Skin epidermis (tissue), 12 donors: ENCODE data around the gene RHNO1.
"Not testable (repeated sequence)": the region's sequence is repeated elsewhere in the genome, so short reads cannot be mapped to it uniquely, and the experiment has no call there.

Experiments used
- H3K27ac ChIP-seq, 21 experiments: fragments of 200-600 bp; sonication (generic) in 11 of 21; one replicate each; pipeline ENCODE4 v1.5.0; 2020; ENCODE audit warnings: mild to moderate bottlenecking in 3 of 21, inconsistent platforms in 2 of 21, moderate library complexity in 2 of 21
- H3K4me3 ChIP-seq, 7 experiments: fragments of 200-600 bp; sonication (generic) in 2 of 7; one replicate each; pipeline ENCODE4 v1.5.0; 2020; ENCODE audit warnings: inconsistent platforms in 2 of 7, mild to moderate bottlenecking in 2 of 7, moderate library complexity in 1 of 7

RHNO1 gene

DNA sequence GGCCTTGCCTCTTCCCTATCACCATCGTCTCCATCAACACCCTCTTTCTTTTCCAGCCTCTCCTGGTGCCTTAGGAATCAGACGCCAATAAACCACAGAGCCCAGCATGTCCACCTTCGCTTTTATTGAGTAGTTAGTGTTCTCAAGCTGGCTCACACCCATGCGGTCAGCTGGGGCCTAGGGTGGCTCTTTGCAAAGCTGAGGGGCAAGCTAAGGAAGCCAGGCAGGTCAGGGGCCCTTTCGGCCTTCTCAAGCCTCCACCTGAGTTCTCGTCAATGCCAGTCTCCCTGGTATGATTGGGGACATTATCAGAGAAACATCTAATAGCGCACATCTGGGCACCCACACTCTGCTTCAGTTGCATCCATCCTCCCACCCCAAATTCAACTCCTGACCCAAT is 19.4 kb upstream of the RHNO1 start:
- no peak overlapping the region for H3K27ac ChIP-seq

GRCh38 chr12:2858334-2858733 is 18.7 kb upstream of the RHNO1 start:
- Histone ChIP-seq H3K4me3 (no peak overlapping the region), H3K27ac (peak overlapping the region in 1 of 21 experiments; percentile 9)

More for the DNA sequence above, 19.4 kb upstream of the RHNO1 start:
- H3K4me3 ChIP-seq: no peak overlapping the region

DNA sequence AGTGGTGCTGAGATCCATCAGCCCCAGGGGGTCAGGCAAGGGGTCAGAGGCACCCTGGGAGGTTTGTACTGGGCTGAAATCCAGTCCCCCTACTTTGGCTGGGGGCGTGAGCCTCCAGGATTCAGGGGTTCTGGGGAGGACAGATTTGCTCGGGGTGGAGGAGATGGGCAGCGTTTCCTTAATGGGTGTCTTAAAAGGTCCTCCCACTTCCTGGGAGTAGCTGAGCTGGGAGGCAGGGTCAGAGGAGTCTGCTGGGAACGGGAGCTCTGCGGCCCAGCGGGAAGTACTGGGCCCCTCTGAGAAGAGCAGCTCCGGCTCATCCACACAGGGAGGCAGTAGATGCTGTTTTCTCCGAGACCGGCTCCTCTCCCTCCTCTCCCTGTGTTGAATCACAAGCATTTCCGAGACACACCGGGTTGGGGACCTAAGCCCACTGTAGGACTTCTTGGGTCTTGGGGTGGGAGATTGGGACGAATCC is 18.0 kb upstream of the RHNO1 start:
- Histone ChIP-seq H3K4me3 (no peak overlapping the region), H3K27ac (peak overlapping the region in 1 of 21 experiments; percentile 9)

DNA sequence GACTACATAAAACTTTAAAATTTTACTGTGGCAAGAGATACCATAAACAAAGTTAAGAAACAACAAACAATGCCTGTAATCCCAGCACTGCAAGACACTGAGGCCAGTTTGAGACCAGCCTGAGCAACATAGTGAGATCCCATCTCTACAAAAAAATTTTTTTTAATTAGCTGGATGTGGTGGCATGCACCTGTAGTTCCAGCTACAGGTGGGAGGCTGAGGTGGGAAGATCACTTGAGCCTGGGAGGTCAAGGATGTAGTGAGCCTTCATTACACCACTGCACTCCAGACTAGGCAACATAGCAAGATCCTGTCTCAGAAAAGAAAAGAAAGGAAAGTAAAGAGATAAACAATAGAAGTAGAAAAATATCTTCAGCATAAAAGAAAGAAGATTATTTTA is 16.9 kb upstream of the RHNO1 start:
- no peak overlapping the region for H3K4me3 ChIP-seq
- H3K27ac ChIP-seq: no peak overlapping the region

- Histone ChIP-seq H3K27ac (no peak overlapping the region), H3K4me3 (no peak overlapping the region)
Measured at GRCh38 chr12:2862876-2863275, 14.1 kb upstream of the RHNO1 start.

DNA sequence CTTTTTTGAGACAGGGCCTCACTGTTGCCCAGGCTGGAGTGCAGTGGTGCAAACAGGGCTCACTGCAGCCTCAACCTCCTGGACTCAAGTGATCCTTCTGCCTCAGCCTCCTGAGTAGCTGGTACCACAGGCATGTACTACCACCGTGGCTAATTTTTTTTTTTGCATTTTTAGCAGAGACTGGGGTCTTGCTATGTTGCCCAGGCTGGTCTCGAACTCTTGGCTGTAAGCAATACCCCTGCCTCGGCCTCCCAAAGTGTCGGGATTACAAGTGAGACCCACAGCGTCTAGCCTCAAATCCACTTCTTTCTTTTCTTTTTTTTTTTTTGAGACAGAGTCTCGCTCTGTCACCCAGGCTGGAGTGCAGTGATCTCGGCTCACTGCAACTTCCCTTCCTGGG is 13.6 kb upstream of the RHNO1 start:
- H3K27ac ChIP-seq, H3K4me3 ChIP-seq: not testable (repeated sequence)

GRCh38 chr12:2864198-2864597 is 12.8 kb upstream of the RHNO1 start:
- Histone ChIP-seq H3K4me3 (no peak overlapping the region), H3K27ac (no peak overlapping the region)

DNA sequence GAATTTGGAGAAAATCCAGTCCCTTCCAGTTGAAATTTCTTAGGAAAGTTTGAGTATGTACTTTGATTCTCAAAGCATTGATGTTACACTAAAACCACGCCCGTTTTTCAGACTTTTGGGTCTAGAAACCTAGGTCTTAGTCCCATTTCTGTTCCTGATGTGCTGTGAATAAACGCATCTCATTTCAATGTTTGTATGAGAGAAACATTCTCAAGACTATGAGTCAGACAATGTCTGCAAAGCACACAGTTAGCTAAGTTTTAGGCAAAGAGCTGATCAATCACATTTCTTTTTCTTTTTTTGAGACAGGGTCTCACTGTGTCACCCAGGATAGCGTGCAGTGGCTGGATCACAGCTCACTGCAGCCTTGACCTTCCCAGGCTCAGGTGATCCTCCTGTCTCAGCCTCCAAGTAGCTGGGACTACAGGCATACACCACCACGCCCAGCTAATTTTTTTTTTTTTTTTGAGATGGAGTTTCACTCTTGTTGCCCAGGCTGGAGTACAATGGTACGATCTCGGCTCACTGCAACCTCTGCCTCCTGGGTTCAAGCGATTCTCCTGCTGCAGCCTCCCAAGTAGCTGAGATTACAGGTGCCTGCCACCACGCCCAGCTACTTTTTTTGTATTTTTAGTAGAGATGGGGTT is 7.9 kb upstream of the RHNO1 start:
- not testable (repeated sequence) for H3K27ac ChIP-seq, H3K4me3 ChIP-seq

DNA sequence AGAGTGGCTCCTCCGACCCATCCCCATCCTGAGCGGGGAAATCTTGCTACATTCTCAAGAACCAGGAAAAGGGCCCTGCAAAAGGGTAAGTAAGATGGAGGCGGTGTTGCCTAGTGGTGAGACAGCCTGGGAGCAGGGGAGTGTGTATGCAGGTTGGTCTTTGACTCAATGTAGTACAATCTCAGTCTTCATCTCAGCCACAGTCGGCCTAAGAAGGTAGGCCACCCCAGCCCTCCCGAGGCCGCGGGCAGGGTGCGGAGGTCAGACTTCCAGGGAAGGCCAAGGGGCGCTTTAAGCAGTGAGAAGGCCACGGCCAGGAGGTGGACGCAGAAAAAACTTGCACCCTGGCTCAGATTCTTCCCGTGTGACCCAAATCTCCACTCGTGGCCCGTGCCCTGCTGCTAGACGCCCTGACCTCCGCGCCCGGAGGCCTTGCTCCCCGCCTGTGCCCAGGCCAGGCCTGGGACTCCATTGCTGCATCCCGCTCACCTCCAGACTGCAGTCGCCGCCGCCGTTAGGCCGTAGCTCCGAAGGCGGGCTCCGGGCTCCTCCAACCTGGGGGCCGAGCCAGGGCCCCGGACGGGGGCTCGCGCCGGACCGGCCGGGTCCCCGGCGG is 484 bp upstream of the RHNO1 start:
- peak overlapping the region; percentile 53 to 99 (median 87) for H3K4me3 ChIP-seq
- H3K27ac ChIP-seq: peak overlapping the region; percentile 68 to 98 (median 95)

DNA sequence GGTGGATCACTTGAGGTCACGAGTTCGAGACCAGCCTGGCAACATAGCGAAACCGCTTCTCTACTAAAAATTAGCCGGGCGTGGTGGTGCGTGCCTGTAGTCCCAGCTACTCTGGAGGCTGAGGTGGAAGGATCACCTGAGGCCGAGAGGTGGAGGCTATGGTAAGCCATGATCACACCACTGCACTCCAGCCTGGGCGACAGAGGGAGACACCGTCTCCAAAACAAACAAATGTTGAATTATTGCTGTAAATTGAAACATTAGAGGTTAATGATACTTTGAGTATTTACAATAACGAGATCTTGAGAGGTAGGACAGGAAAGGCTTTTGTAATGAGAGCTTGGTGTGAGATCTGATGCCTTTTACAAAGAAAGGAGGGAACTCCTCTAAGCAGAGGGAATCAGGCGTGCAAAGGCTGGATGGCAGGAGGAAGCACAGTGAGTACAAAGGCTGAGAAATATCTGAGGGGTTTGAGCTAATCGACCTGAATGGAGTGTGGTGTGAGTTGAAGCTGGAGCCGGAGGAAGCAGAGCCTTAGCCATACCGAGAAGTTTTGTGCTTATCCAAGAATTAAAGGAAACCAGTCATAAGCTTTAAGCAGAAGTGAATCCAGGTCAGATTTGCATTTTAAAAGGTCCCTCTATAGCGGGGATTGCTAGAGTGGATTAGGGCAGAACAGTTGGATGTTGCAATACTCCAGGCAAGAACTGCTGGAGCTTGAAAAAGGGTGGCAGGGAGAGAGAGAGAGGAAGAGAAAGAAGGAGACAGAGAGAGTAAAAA is 1.1 kb downstream of the RHNO1 start:
- peak overlapping the region; percentile 29 to 98 (median 95) for H3K27ac ChIP-seq

GRCh38 chr12:2879853-2880252 is 2.8 kb downstream of the RHNO1 start:
- Histone ChIP-seq H3K4me3 (no peak overlapping the region), H3K27ac (no peak overlapping the region)

More for the DNA sequence above, 1.1 kb downstream of the RHNO1 start:
- peak overlapping the region; percentile 53 to 99 (median 87) for H3K4me3 ChIP-seq

- Histone ChIP-seq H3K4me3 (no peak overlapping the region), H3K27ac (no peak overlapping the region)
Measured at GRCh38 chr12:2884810-2885209, 7.8 kb downstream of the RHNO1 start.

- Histone ChIP-seq H3K27ac (no peak overlapping the region), H3K4me3 (no peak overlapping the region)
Measured at GRCh38 chr12:2886768-2887450, 9.9 kb downstream of the RHNO1 start.

DNA sequence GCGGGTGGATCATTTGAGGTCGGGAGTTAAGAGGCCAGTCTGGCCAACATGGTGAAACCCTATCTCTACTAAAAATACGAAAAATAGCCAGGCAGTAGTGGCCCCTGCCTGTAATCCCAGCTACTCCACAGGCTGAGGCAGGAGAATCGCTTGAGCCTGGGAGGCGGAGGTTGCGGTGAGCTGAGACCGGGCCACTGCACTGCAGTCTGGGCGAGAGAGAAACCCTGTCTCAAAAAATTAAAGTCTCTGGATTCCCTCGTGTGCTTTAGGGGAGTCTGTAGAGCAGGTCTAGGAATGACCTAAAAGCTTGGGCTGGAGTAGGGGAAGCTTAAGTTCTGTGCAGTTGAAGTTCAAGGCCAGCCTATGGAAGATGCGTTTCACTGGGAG is 13.0 kb downstream of the RHNO1 start:
- peak overlapping the region; percentile 66 to 99 (median 75) for H3K4me3 ChIP-seq
- peak overlapping the region in 19 of 21 experiments; percentile 41 to 98 (median 91) for H3K27ac ChIP-seq

- Histone ChIP-seq H3K4me3 (peak within 1 kb of the TSS; percentile 66 to 99 (median 75)), H3K27ac (peak within 1 kb of the TSS; percentile 66 to 99 (median 91))
Measured at GRCh38 chr12:2890388-2891239, 13.6 kb downstream of the RHNO1 start, which contains the start of gene TULP3. Gene TULP3, plus strand, starts transcription at chr12:2890891. Its CDS starts 57 bp downstream, at chr12:2890948.

DNA sequence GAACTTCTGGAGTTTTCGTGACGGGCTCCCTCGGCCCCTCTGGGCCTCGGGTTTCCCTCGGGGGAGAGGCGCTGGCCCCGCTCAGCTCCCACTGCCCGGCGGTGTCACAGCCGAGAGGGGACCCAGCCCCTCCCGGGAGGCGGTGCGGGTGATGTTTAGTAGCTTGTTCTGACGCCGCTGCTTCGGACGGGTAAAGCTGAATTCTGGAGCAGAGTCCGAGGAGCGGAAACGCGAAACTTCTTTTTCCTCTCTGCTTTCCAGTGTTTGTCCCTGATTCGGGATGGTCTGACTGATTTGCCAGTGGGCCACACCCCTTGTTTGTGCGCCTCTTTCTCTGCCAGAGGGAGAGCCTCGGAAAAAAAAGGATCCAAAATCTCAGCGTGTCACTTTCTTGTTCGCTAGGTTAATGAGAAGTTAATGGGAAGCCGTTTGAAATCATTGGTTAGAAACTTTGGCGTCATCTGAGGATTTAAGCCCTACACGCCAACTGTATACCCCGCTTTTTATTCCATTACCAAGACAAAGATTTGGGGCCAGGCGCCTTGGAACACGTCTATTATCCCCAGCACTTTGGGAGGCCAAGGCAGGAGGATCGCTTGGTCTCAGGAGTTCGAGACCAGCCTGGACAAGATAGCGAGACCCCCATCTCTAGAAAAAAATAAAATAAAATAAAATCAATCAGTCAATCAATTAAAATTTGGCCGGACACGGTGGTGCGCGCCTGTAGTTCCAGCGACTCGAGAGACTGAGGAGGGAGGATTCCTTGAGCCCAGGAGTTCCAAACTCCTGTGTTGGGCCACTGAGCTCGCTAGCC is 14.4 kb downstream of the RHNO1 start:
- peak overlapping the region; percentile 66 to 99 (median 75) for H3K4me3 ChIP-seq
- peak overlapping the region; percentile 66 to 99 (median 91) for H3K27ac ChIP-seq

- Histone ChIP-seq H3K27ac (peak overlapping the region in 9 of 21 experiments; percentile 6 to 96 (median 67)), H3K4me3 (peak overlapping the region in 2 of 7 experiments; percentile 74 to 75)
Measured at GRCh38 chr12:2892246-2892645, 15.2 kb downstream of the RHNO1 start.

DNA sequence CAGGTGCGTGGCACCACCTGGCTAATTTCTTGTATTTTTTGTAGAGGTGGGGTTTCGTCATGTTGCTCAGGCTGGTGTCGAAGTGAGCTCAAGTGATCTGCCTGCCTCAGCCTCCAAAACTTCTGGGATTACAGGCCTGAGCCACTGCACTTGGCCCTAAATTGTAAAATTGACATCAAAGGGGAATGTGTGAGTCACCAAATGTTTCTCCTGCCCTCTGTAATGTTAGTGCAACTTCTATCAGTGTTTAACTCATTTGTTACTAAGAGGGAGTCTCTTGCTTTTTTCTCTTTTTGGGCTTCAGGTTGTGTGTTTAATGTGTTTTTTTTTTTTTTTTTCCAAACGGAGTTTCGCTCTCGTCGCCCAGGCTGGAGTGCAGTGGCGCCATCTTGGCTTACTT is 16.0 kb downstream of the RHNO1 start:
- Histone ChIP-seq H3K27ac (peak overlapping the region in 9 of 21 experiments; percentile 31 to 67 (median 45)), H3K4me3 (no peak overlapping the region)
